GM23338 (cell line): ENCODE data around the gene ANKUB1. TPM values are rescaled to one million over a fixed set of nuclear protein-coding genes. Genes with fewer than 3 reads are reported as not detected.

ENCODE experiments used
- ATAC-seq: fragments of 200-7000 bp; cut with Tn5 transposase; 3 replicates; pipeline ENCODE4 v1.9.1; 2020
- DNase-seq: peaks from one replicate; pipeline ENCODE4 v3.0.0-alpha.2; 2015; ENCODE audit warnings: low spot score
- H2AFZ ChIP-seq: fragments of 200-600 bp; sonication (generic); 2 replicates; pipeline ENCODE4 v1.8.0; 2016; ENCODE audit warnings: antibody characterized with exemption, mild to moderate bottlenecking, moderate library complexity
- H3F3A ChIP-seq: fragments of 200-600 bp; sonication (generic); replicated peaks from 2 replicates; pipeline ENCODE4 v1.8.0; 2017; ENCODE audit warnings: antibody characterized with exemption, mixed run types, low read depth
- H3K27ac ChIP-seq: fragments of 200-600 bp; sonication (generic); 2 replicates; pipeline ENCODE4 v1.6.1; 2016; ENCODE audit warnings: low read depth
- H3K27me3 ChIP-seq: fragments of 200-600 bp; sonication (generic); 2 replicates; pipeline ENCODE4 v1.8.0; 2016; ENCODE audit warnings: mild to moderate bottlenecking, mixed run types, moderate library complexity; ENCODE audit not compliant: insufficient read depth
- H3K36me3 ChIP-seq: fragments of 200-600 bp; sonication (generic); 2 replicates; pipeline ENCODE4 v1.8.0; 2016; ENCODE audit warnings: mild to moderate bottlenecking; ENCODE audit not compliant: insufficient read depth
- H3K4me1 ChIP-seq: fragments of 200-600 bp; sonication (generic); 2 replicates; pipeline ENCODE4 v1.8.0; 2016; ENCODE audit warnings: mild to moderate bottlenecking, moderate library complexity; ENCODE audit not compliant: insufficient read depth
- H3K4me2 ChIP-seq: fragments of 200-600 bp; sonication (generic); 2 replicates; pipeline ENCODE4 v1.7.1; 2017; ENCODE audit warnings: mixed run types
- H3K4me3 ChIP-seq: fragments of 200-600 bp; sonication (generic); 2 replicates; pipeline ENCODE4 v1.6.1; 2016; ENCODE audit warnings: mixed run types
- H3K79me2 ChIP-seq: fragments of 200-600 bp; sonication (generic); replicated peaks from 2 replicates; pipeline ENCODE4 v1.8.0; 2017; ENCODE audit warnings: mild to moderate bottlenecking; ENCODE audit not compliant: insufficient read depth
- H3K9me2 ChIP-seq: fragments of 200-600 bp; sonication (generic); 2 replicates; pipeline ENCODE4 v1.8.0; 2017; ENCODE audit not compliant: insufficient read depth
- H4K20me1 ChIP-seq: fragments of 200-600 bp; sonication (generic); replicated peaks from 2 replicates; pipeline ENCODE4 v1.8.0; 2017; ENCODE audit warnings: mild to moderate bottlenecking; ENCODE audit not compliant: insufficient read depth
- H3K27ac Mint-ChIP-seq: 2 replicates; pipeline ENCODE4 v1.8.0; 2020; ENCODE audit warnings: inconsistent platforms, mild to moderate bottlenecking, moderate library complexity, mixed read lengths
- H3K27me3 Mint-ChIP-seq: 3 replicates; pipeline ENCODE4 v1.8.0; 2022; ENCODE audit warnings: low read depth, mild to moderate bottlenecking, moderate library complexity, mixed read lengths, inconsistent platforms; ENCODE audit not compliant: insufficient read depth, poor library complexity
- H3K36me3 Mint-ChIP-seq: 3 replicates; pipeline ENCODE4 v1.8.0; 2021; ENCODE audit warnings: low read depth, mild to moderate bottlenecking, inconsistent platforms, moderate library complexity, mixed read lengths
- H3K4me1 Mint-ChIP-seq: 3 replicates; pipeline ENCODE4 v1.8.0; 2020; ENCODE audit warnings: mild to moderate bottlenecking, inconsistent platforms, mixed read lengths
- H3K4me3 Mint-ChIP-seq: 3 replicates; pipeline ENCODE4 v1.8.0; 2021; ENCODE audit warnings: moderate library complexity, mild to moderate bottlenecking, inconsistent platforms, mixed read lengths
- H3K9me3 Mint-ChIP-seq: 3 replicates; pipeline ENCODE4 v1.8.0; 2020; ENCODE audit warnings: moderate library complexity, mild to moderate bottlenecking, inconsistent platforms, mixed read lengths
- CREB1 ChIP-seq: fragments of 250-450 bp; sonication (Bioruptor Pico); IDR thresholded peaks from 2 replicates; pipeline ENCODE4 v1.5.0; 2020; ENCODE audit warnings: low read depth, mild to moderate bottlenecking, moderate library complexity
- EZH2 ChIP-seq: fragments of 200-600 bp; sonication (generic); IDR thresholded peaks from one replicate; pipeline ENCODE4 v1.8.0; 2017; ENCODE audit warnings: antibody characterized with exemption, mild to moderate bottlenecking, low read depth; ENCODE audit not compliant: unreplicated experiment
- EZH2phosphoT487 ChIP-seq: fragments of 200-600 bp; sonication (generic); IDR thresholded peaks from one replicate; pipeline ENCODE4 v1.8.1; 2018; ENCODE audit warnings: antibody characterized with exemption; ENCODE audit not compliant: unreplicated experiment
- POLR2AphosphoS5 ChIP-seq: IDR thresholded peaks from 2 replicates; pipeline ENCODE4 v1.6.1; 2016; ENCODE audit warnings: antibody characterized with exemption, low read depth
- STAT1 ChIP-seq: IDR thresholded peaks from one replicate; pipeline ENCODE4 v1.6.1; 2016; ENCODE audit warnings: antibody characterized with exemption; ENCODE audit not compliant: unreplicated experiment
- ZNF114 ChIP-seq: fragments of 250-450 bp; sonication (Bioruptor Pico); IDR thresholded peaks from 2 replicates; pipeline ENCODE4 v1.5.0; 2020; ENCODE audit warnings: mild to moderate bottlenecking, moderate library complexity
- ZNF331 ChIP-seq: fragments of 250-450 bp; sonication (Bioruptor Pico); IDR thresholded peaks from 2 replicates; pipeline ENCODE4 v1.5.0; 2020; ENCODE audit warnings: low read depth, mild to moderate bottlenecking, moderate library complexity
- polyA plus RNA-seq: library from polyadenylated mRNA; unstranded; fragments of >200 nt; fragmentation: Nextera tagmentation; extraction: Ambion mirVana; gene quantifications from 2 replicates; pipeline ENCODE4 v1.2.1, GENCODE V29; 2016
- total RNA-seq: library from RNA; depleted of rRNA; stranded (reverse); fragments of >200 nt; shearing (Covaris generic); gene quantifications from 2 replicates; pipeline ENCODE4 v1.2.3, GENCODE V29; 2014
- TF ChIP-seq, protein P1 (sequence below): IDR thresholded peaks from 2 replicates; pipeline ENCODE4 v1.6.1; 2016; ENCODE audit warnings: antibody characterized with exemption
- TF ChIP-seq, protein P2 (sequence below), 2 experiments: fragments of 200-600 bp in 1 of 2; sonication (generic) in 1 of 2; conservative IDR thresholded peaks; 2 replicates each; pipeline versions ENCODE4 v1.5.1 to v1.6.1; 2016 to 2017; ENCODE audit warnings: antibody characterized with exemption in 2 of 2, low read depth in 2 of 2, mild to moderate bottlenecking in 2 of 2, moderate library complexity in 1 of 2

ANKUB1 gene
- total and polyA plus RNA-seq, 2 experiments from 2014 or later: not detected

GRCh38 chr3:149732234-149732633 is 60.1 kb downstream of the ANKUB1 start:
- H3K4me1 Mint-ChIP-seq: no peaks in the 10 kb centered on the region
- H3K27me3 Mint-ChIP-seq: no peaks in the 10 kb centered on the region
- no peaks in the 10 kb centered on the region for H3F3A ChIP-seq
- H3K27ac ChIP-seq: no peak overlapping the region
- H3K9me2 ChIP-seq: no peaks in the 10 kb centered on the region
- H3K4me3 ChIP-seq: no peak overlapping the region
- H3K36me3 ChIP-seq: no peaks in the 10 kb centered on the region
- no peak overlapping the region for H3K4me2 ChIP-seq
- DNase-seq: peak; percentile 26
- TF ChIP-seq ZNF114 (CRISPR knock-in tag): no peak
- no peaks in the 10 kb centered on the region for H3K36me3 Mint-ChIP-seq
- no peaks in the 10 kb centered on the region for H3K9me3 Mint-ChIP-seq
- no peak overlapping the region for H2AFZ ChIP-seq
- H3K4me1 ChIP-seq: no peaks in the 10 kb centered on the region
- no peak overlapping the region for H3K27ac Mint-ChIP-seq
- no peaks in the 10 kb centered on the region for H3K79me2 ChIP-seq
- H4K20me1 ChIP-seq: no peaks in the 10 kb centered on the region
- no peak overlapping the region for H3K4me3 Mint-ChIP-seq
- H3K27me3 ChIP-seq: no peaks in the 10 kb centered on the region
- no peak for ATAC-seq

DNA sequence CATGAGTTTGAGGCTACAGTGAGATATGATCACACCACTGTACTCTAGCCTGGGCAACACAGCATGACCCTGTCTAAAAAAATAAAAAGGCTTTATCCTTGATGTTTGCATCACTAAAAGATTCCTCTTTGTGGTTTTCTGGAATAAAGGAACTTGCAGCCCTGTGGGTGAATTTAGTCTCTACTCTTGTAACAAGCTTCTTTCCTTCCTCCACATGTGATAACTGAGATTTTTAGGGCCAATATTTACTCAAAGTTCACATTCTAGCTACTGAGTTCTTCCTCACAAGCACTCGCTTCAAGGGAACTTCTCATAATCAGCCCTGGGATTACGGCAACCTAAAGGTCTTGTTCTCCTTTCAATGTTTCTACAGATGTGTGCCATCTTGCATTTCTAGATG is 64.7 kb downstream of the ANKUB1 start:
- Histone ChIP-seq H3F3A (no peaks in the 10 kb centered on the region), H4K20me1 (no peaks in the 10 kb centered on the region), H3K27me3 (no peaks in the 10 kb centered on the region), H3K4me3 (no peak overlapping the region), H3K4me1 (no peaks in the 10 kb centered on the region), H3K4me2 (no peak overlapping the region), H3K79me2 (no peaks in the 10 kb centered on the region), H3K27ac (no peak overlapping the region), H3K9me2 (no peaks in the 10 kb centered on the region), H3K36me3 (no peaks in the 10 kb centered on the region), H2AFZ (no peak overlapping the region)
- H3K9me3 Mint-ChIP-seq: peaks cover 2% of the 10 kb centered on the region; the same call in 2 of the 3 replicates
- H3K27me3 Mint-ChIP-seq: no peaks in the 10 kb centered on the region
- peaks cover 2% of the 10 kb centered on the region; the same call in 1 of the 3 replicates for H3K36me3 Mint-ChIP-seq
- H3K4me3 Mint-ChIP-seq: no peak overlapping the region
- ATAC-seq (no peak), DNase-seq (no peak)
- H3K27ac Mint-ChIP-seq: no peak overlapping the region
- H3K4me1 Mint-ChIP-seq: no peaks in the 10 kb centered on the region
- no peak for TF ChIP-seq EZH2
- TF ChIP-seq STAT1: no peak

DNA sequence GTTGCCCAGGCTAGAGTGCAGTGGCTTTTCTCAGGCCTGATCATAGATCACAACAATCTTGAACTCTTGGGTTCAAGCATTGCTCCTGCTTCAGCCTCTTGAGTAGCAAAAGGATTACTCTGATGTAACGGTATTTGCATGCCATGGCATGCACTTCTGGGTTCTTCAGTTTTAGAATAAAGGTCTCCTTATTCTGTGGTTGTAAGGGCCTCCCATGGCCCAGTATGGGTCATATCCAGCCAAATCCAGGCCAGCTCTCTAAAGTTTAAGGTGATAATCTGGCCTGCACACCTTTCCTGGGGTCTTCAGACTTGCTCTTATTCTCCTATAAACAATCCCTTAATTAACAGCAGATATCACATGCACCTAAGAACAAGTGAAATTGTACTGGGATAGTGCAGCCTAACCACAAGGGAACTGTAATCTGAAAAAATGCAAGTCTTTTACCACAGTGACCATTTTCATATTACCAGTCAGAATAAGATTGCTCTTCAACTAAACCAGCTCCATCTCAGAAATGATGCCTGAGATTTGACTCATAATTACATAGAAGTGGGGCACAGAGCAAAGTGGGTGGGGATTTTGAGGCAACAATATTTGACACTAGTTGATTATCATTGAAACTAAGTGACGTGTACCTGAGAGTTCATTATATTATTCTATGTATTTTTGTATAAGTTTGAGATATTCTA is 65.5 kb downstream of the ANKUB1 start:
- Histone ChIP-seq H3K79me2 (no peaks in the 10 kb centered on the region), H3K36me3 (no peaks in the 10 kb centered on the region), H2AFZ (no peak overlapping the region), H4K20me1 (no peaks in the 10 kb centered on the region), H3F3A (no peaks in the 10 kb centered on the region), H3K4me3 (no peak overlapping the region), H3K4me1 (no peaks in the 10 kb centered on the region), H3K27ac (no peak overlapping the region), H3K9me2 (no peaks in the 10 kb centered on the region), H3K4me2 (no peak overlapping the region), H3K27me3 (no peaks in the 10 kb centered on the region)
- no peaks in the 10 kb centered on the region for H3K4me1 Mint-ChIP-seq
- ATAC-seq (no peak), DNase-seq (no peak)
- H3K27ac Mint-ChIP-seq: no peak overlapping the region
- peaks cover 9% of the 10 kb centered on the region for H3K9me3 Mint-ChIP-seq
- H3K36me3 Mint-ChIP-seq: peaks cover 3% of the 10 kb centered on the region; the same call in 1 of the 3 replicates
- no peak overlapping the region for H3K4me3 Mint-ChIP-seq
- no peaks in the 10 kb centered on the region for H3K27me3 Mint-ChIP-seq
- TF ChIP-seq POLR2AphosphoS5 (no peak), ZNF114 (CRISPR knock-in tag) (no peak), EZH2 (no peak), ZNF331 (CRISPR knock-in tag) (no peak), EZH2phosphoT487 (no peak), CREB1 (no peak)
- TF ChIP-seq, protein P1, sequence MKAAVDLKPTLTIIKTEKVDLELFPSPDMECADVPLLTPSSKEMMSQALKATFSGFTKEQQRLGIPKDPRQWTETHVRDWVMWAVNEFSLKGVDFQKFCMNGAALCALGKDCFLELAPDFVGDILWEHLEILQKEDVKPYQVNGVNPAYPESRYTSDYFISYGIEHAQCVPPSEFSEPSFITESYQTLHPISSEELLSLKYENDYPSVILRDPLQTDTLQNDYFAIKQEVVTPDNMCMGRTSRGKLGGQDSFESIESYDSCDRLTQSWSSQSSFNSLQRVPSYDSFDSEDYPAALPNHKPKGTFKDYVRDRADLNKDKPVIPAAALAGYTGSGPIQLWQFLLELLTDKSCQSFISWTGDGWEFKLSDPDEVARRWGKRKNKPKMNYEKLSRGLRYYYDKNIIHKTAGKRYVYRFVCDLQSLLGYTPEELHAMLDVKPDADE: no peak
- TF ChIP-seq, protein P2, sequence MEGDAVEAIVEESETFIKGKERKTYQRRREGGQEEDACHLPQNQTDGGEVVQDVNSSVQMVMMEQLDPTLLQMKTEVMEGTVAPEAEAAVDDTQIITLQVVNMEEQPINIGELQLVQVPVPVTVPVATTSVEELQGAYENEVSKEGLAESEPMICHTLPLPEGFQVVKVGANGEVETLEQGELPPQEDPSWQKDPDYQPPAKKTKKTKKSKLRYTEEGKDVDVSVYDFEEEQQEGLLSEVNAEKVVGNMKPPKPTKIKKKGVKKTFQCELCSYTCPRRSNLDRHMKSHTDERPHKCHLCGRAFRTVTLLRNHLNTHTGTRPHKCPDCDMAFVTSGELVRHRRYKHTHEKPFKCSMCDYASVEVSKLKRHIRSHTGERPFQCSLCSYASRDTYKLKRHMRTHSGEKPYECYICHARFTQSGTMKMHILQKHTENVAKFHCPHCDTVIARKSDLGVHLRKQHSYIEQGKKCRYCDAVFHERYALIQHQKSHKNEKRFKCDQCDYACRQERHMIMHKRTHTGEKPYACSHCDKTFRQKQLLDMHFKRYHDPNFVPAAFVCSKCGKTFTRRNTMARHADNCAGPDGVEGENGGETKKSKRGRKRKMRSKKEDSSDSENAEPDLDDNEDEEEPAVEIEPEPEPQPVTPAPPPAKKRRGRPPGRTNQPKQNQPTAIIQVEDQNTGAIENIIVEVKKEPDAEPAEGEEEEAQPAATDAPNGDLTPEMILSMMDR (conservative IDR thresholded peaks at IDR 0.05; ENCODE audit: low read depth in 2 of 2): no peak
